H1 (cell line): ENCODE results near the gene ADGRB2. TPM values are rescaled to one million over a fixed set of nuclear protein-coding genes. Genes with fewer than 3 reads are reported as not detected.

Experiments
- CTCF ChIA-PET: fragments of 300-600 bp; sonication (Branson Sonifier 250); formaldehyde crosslinking; loops from one replicate; lab custom pipeline; 2021; ENCODE audit not compliant: partially characterized antibody; lab: Charles Lee
- POLR2A ChIA-PET: fragments of 300-600 bp; sonication (Branson Sonifier 250); formaldehyde crosslinking; loops from one replicate; lab custom pipeline; 2021; ENCODE audit warnings: inconsistent platforms; ENCODE audit not compliant: partially characterized antibody; lab: Charles Lee
- DNase-seq, 2 experiments: peaks; one replicate each; pipeline versions ENCODE4 v3.0.0 to v3.0.0-alpha.2; 2010 to 2022; ENCODE audit warnings: low spot score in 2 of 2, low read depth in 1 of 2, mixed read lengths in 1 of 2
- FAIRE-seq: peaks from 2 replicates; lab custom pipeline; 2011; peaks lifted over from hg19 to GRCh38; lab: Jason Lieb, UNC
- H2AFZ ChIP-seq: 2 replicates; pipeline ENCODE4 v1.8.1; 2012; ENCODE audit warnings: low read length, inconsistent platforms
- H2AK5ac ChIP-seq: 2 replicates; pipeline ENCODE4 v1.6.1; 2013; ENCODE audit warnings: low read depth, low read length
- H2BK120ac ChIP-seq: replicated peaks from 2 replicates; pipeline ENCODE3; 2013; ENCODE audit warnings: low read depth, low read length, inconsistent platforms
- H2BK12ac ChIP-seq: 2 replicates; pipeline ENCODE4 v1.6.1; 2013; ENCODE audit warnings: low read depth, low read length
- H2BK15ac ChIP-seq: 2 replicates; pipeline ENCODE4 v1.6.1; 2013; ENCODE audit warnings: low read length
- H2BK20ac ChIP-seq: 2 replicates; pipeline ENCODE4 v1.6.1; 2013; ENCODE audit warnings: low read length
- H2BK5ac ChIP-seq: 2 replicates; pipeline ENCODE4 v1.6.1; 2013; ENCODE audit warnings: low read depth, low read length
- H3K14ac ChIP-seq: 2 replicates; pipeline ENCODE4 v1.6.1; 2013; ENCODE audit warnings: inconsistent platforms; ENCODE audit not compliant: insufficient read length
- H3K18ac ChIP-seq: 2 replicates; pipeline ENCODE4 v1.6.1; 2013; ENCODE audit warnings: low read length; ENCODE audit errors: extremely low read depth
- H3K23ac ChIP-seq: 2 replicates; pipeline ENCODE4 v1.6.1; 2013; ENCODE audit warnings: inconsistent platforms; ENCODE audit not compliant: insufficient read length
- H3K23me2 ChIP-seq: 2 replicates; pipeline ENCODE4 v1.6.1; 2013; ENCODE audit warnings: low read depth, low read length
- H3K27ac ChIP-seq: 2 replicates; pipeline ENCODE4 v1.6.1; 2011; ENCODE audit warnings: low read depth, low read length, inconsistent platforms
- H3K27me3 ChIP-seq, 4 experiments: replicated peaks in 1 of 4; 1 replicate in 1 of 4; 2 replicates in 3 of 4; pipeline versions ENCODE4 v1.6.1 to v1.8.1; 2011 to 2013; ENCODE audit warnings: low read length in 3 of 4, mild to moderate bottlenecking in 3 of 4, inconsistent platforms in 2 of 4, mixed read lengths in 2 of 4, moderate library complexity in 1 of 4; ENCODE audit not compliant: control insufficient read depth in 3 of 4, insufficient read depth in 3 of 4; ENCODE audit errors: extremely low read depth in 1 of 4
- H3K36me3 ChIP-seq, 4 experiments: 2 replicates each; pipeline versions ENCODE4 v1.6.1 to v1.8.1; 2011 to 2013; ENCODE audit warnings: mild to moderate bottlenecking in 4 of 4, low read length in 3 of 4, moderate library complexity in 2 of 4, control low read depth in 1 of 4, inconsistent platforms in 1 of 4; ENCODE audit not compliant: insufficient read depth in 4 of 4, control insufficient read depth in 2 of 4
- H3K4ac ChIP-seq: replicated peaks from 2 replicates; pipeline ENCODE3; 2013; ENCODE audit warnings: low read length, low read depth, mixed read lengths, inconsistent platforms; ENCODE audit not compliant: insufficient read length
- H3K4me1 ChIP-seq, 4 experiments: replicated peaks in 1 of 4; 1 replicate in 1 of 4; 2 replicates in 3 of 4; pipeline versions ENCODE4 v1.6.1 to v1.8.1; 2011 to 2013; ENCODE audit warnings: low read length in 3 of 4, inconsistent platforms in 2 of 4, mixed read lengths in 1 of 4; ENCODE audit not compliant: insufficient read depth in 4 of 4, control insufficient read depth in 3 of 4
- H3K4me2 ChIP-seq, 2 experiments: 2 replicates each; pipeline versions ENCODE4 v1.6.1 to v1.8.1; 2011 to 2013; ENCODE audit warnings: low read depth in 2 of 2, low read length in 2 of 2, control low read depth in 1 of 2, inconsistent platforms in 1 of 2, mild to moderate bottlenecking in 1 of 2; ENCODE audit not compliant: insufficient read depth in 1 of 2
- H3K4me3 ChIP-seq, 4 experiments: fragments of 200-600, 300-600 bp in 1 of 4; sonication (generic), shearing (Covaris generic), sonication (Bioruptor Twin) in 1 of 4; 2 replicates each; pipeline versions ENCODE4 v1.5.1 to v1.8.1; 2011 to 2016; ENCODE audit warnings: low read length in 4 of 4, low read depth in 3 of 4, control low read depth in 2 of 4, inconsistent platforms in 2 of 4, mild to moderate bottlenecking in 2 of 4, mixed read lengths in 1 of 4, moderate library complexity in 1 of 4; ENCODE audit not compliant: insufficient read depth in 2 of 4; ENCODE audit errors: extremely low read depth in 1 of 4
- H3K56ac ChIP-seq: replicated peaks from 2 replicates; pipeline ENCODE3; 2013; ENCODE audit warnings: low read depth, mild to moderate bottlenecking, mixed read lengths, low read length, inconsistent platforms; ENCODE audit not compliant: insufficient read length
- H3K79me1 ChIP-seq: 2 replicates; pipeline ENCODE4 v1.6.1; 2013; ENCODE audit warnings: low read depth, low read length, control low read depth
- H3K79me2 ChIP-seq, 2 experiments: 2 replicates each; pipeline versions ENCODE4 v1.6.1 to v1.8.1; 2012 to 2013; ENCODE audit warnings: low read length in 2 of 2, mild to moderate bottlenecking in 2 of 2, inconsistent platforms in 1 of 2; ENCODE audit not compliant: insufficient read depth in 2 of 2, control insufficient read depth in 1 of 2
- H3K9ac ChIP-seq, 4 experiments: replicated peaks in 1 of 4; 1 replicate in 1 of 4; 2 replicates in 3 of 4; pipeline versions ENCODE4 v1.6.1 to v1.8.1; 2011 to 2013; ENCODE audit warnings: low read depth in 3 of 4, low read length in 3 of 4, control low read depth in 2 of 4, mild to moderate bottlenecking in 2 of 4, moderate library complexity in 2 of 4, inconsistent platforms in 1 of 4; ENCODE audit errors: extremely low read depth in 1 of 4
- H3K9me3 ChIP-seq, 2 experiments: 2 replicates each; pipeline versions ENCODE4 v1.6.1 to v1.8.1; 2012 to 2013; ENCODE audit warnings: mild to moderate bottlenecking in 2 of 2, moderate library complexity in 2 of 2, control low read depth in 1 of 2, inconsistent platforms in 1 of 2, low read depth in 1 of 2, low read length in 1 of 2, mixed read lengths in 1 of 2; ENCODE audit not compliant: insufficient read depth in 2 of 2
- H4K20me1 ChIP-seq, 2 experiments: replicated peaks in 1 of 2; 2 replicates each; pipeline versions ENCODE3 to v1.8.1; 2011 to 2013; ENCODE audit warnings: inconsistent platforms in 2 of 2, low read length in 2 of 2, mild to moderate bottlenecking in 1 of 2; ENCODE audit not compliant: insufficient read depth in 2 of 2, control insufficient read depth in 1 of 2
- H4K5ac ChIP-seq: 2 replicates; pipeline ENCODE4 v1.6.1; 2013; ENCODE audit warnings: low read length, low read depth, mixed read lengths, inconsistent platforms; ENCODE audit not compliant: insufficient read length
- H4K8ac ChIP-seq: 2 replicates; pipeline ENCODE4 v1.8.0; 2013; ENCODE audit warnings: mild to moderate bottlenecking, moderate library complexity, low read length, inconsistent platforms; ENCODE audit not compliant: insufficient read depth; ENCODE audit errors: extremely low read depth
- H4K91ac ChIP-seq: replicated peaks from 2 replicates; pipeline ENCODE3; 2013; ENCODE audit warnings: low read length, mixed read lengths, inconsistent platforms; ENCODE audit not compliant: insufficient read length
- RBBP5 ChIP-seq: IDR thresholded peaks from 2 replicates; pipeline ENCODE4 v1.7.1; 2012; ENCODE audit warnings: low read depth, mild to moderate bottlenecking, inconsistent platforms, low read length, moderate library complexity, borderline replicate concordance
- WGBS, 2 experiments: shearing (Covaris generic) in 1 of 2; methylation state at CpG; one replicate each; pipeline versions ENCODE4 v1.1.6 to v1.1.7; 2013 to 2015; ENCODE audit warnings: low lambda C conversion rate in 2 of 2, mixed read lengths in 2 of 2, inconsistent platforms in 1 of 2, low coverage in 1 of 2, missing lambda C conversion rate in 1 of 2; ENCODE audit not compliant: insufficient replicate concordance in 2 of 2, insufficient coverage in 1 of 2, insufficient read length in 1 of 2; ENCODE audit errors: extremely low coverage in 1 of 2, missing lambda C conversion rate in 1 of 2; 5-methylcytosine and 5-hydroxymethylcytosine counted together
- polyA plus RNA-seq, 7 experiments: library from polyadenylated mRNA; depleted of rRNA in 3 of 7; stranded (reverse) in 5 of 7; unstranded in 2 of 7; fragments of >200 nt in 5 of 7; fragments of 200-250 nt in 2 of 7; gene quantifications; 1 replicate in 5 of 7; 2 replicates in 1 of 7; 4 replicates in 1 of 7; pipeline versions ENCODE4 v1.2.1 to v1.2.3, GENCODE V29; 2011 to 2013; ENCODE audit warnings: missing spikeins in 2 of 7, mixed read lengths in 2 of 7
- total RNA-seq: library from RNA; stranded (reverse); fragmentation: NEBNext Ultra II Directional; extraction: Animal tissue kit (Norgen Biotek cat#: 25700); gene quantifications from 2 replicates; pipeline ENCODE4 v1.2.1, GENCODE V29; 2021

Gene ADGRB2
- total and polyA plus RNA-seq, 2 of the 8 experiments (the other 6 are each of a cell fraction or from before 2014, with no cell fraction given): 15.6 to 26.2 TPM

GRCh38 chr1:31803610-31804009 lies 39.5 kb upstream of the ADGRB2 start:
- Histone ChIP-seq H3K9me3 (no peaks in the 10 kb centered on the region), H2BK120ac (no peak overlapping the region), H2AFZ (no peak overlapping the region), H2BK5ac (no peak overlapping the region), H3K14ac (no peak overlapping the region), H4K20me1 (no peaks in the 10 kb centered on the region), H3K4me3 (no peak overlapping the region), H3K4me1 (peaks cover 0 to 9% (median 2%) of the 10 kb centered on the region in 4 experiments; a peak in 3 of 7 replicates), H3K4ac (no peak overlapping the region), H3K27ac (no peak overlapping the region), H3K4me2 (no peak overlapping the region), H4K5ac (no peak overlapping the region), H3K79me2 (no peaks in the 10 kb centered on the region), H3K23me2 (no peaks in the 10 kb centered on the region), H2BK20ac (no peak overlapping the region), H2BK15ac (no peak overlapping the region), H3K27me3 (no peaks in the 10 kb centered on the region), H3K18ac (no peak overlapping the region), H4K8ac (no peak overlapping the region), H4K91ac (no peak overlapping the region), H3K56ac (no peak overlapping the region), H3K23ac (no peak overlapping the region), H3K36me3 (no peaks in the 10 kb centered on the region), H3K9ac (no peak overlapping the region), H2AK5ac (no peak overlapping the region), H3K79me1 (no peaks in the 10 kb centered on the region), H2BK12ac (no peak overlapping the region)
- DNase-seq (no peak), FAIRE-seq (no peak)
- TF ChIP-seq RBBP5: no peak
- WGBS, 2 experiments: 94% methylated on average over 2 of the region's 2 CpGs; no CpG with 5 or more reads in 1 of the 2 experiments
- ChIA-PET POLR2A (no interaction called here), CTCF (interaction anchor here (1.1 to 2.8 kb wide), 3 partner anchors 14 to 15 kb away, joined by 3 to 11 read pairs (median 3); no protein-coding TSS in a partner anchor)
